ENCODE data around the gene ZNF212. TPM values are rescaled to one million over a fixed set of nuclear protein-coding genes. Genes with fewer than 3 reads are reported as not detected.
A peak's percentile ranks its signal among the peaks of the same experiment; 100 is the strongest.

The ZNF212 gene
- total RNA-seq, 1 experiment from 2014 or later = 18.6 TPM

DNA sequence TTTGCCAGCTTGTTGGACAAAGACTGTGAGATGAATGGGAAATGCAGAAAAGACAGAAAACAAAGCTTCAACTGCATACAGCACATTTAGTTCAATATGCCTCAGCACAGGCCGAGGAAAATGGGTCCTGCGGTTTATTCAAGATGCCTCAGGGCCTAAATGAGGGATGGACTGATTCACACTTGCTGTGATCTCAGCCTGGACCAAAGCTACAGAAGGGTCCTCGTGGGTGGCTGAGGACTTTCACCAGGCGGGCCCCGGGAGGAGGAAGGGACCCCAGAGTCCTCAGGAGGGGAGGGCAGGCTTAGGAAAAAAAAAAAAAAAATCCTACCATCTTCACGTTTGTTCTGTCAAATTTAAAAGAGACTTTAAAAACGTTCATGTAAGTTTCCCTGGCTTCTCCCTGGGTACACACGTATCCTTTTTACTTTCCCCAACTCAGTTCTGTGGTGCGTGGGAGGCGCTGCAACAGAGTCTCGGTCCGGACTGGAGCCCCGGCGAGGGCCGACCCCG lies 21.9 kb downstream of the ZNF212 start:
- Mint-ChIP-seq H3K27me3 (ENCODE audit: insufficient read depth, unreplicated experiment) (no peaks in the 10 kb centered on the region), H3K36me3 (ENCODE audit: insufficient read depth, unreplicated experiment) (peaks cover 30% of the 10 kb centered on the region), H3K27ac (ENCODE audit: unreplicated experiment) (peak overlapping the region; percentile 94), H3K4me1 (ENCODE audit: low read depth, unreplicated experiment) (peaks cover 8% of the 10 kb centered on the region), H3K4me3 (ENCODE audit: unreplicated experiment) (peak overlapping the region; percentile 84), H3K9me3 (ENCODE audit: unreplicated experiment) (no peaks in the 10 kb centered on the region)
- ChIA-PET POLR2A (interaction anchor here (0.5 to 1.4 kb wide), 5 partner anchors 9 to 66 kb away, joined by 3 to 16 read pairs (median 4); partner anchors contain the start of gene ZNF282), CTCF (interaction anchor here (0.9 to 3.1 kb wide), 9 partner anchors 9 to 199 kb away, joined by 3 to 35 read pairs (median 4); partner anchors contain the start of gene ZNF282)
- no peak for DNase-seq
- Histone ChIP-seq H3K9me3 (no peaks in the 10 kb centered on the region), H3K36me3 (ENCODE audit: control insufficient read depth, insufficient read depth, low read length) (peaks cover 3% of the 10 kb centered on the region), H3K27me3 (replicated peaks; ENCODE audit: control insufficient read depth, insufficient read depth, low read length) (no peaks in the 10 kb centered on the region), H3K4me1 (no peaks in the 10 kb centered on the region), H3K4me3 (ENCODE audit: low read depth, low read length) (peak overlapping the region; percentile 65)
- no TSS peak for BruUV-seq (replicated peaks)
- TF ChIP-seq, protein P1, sequence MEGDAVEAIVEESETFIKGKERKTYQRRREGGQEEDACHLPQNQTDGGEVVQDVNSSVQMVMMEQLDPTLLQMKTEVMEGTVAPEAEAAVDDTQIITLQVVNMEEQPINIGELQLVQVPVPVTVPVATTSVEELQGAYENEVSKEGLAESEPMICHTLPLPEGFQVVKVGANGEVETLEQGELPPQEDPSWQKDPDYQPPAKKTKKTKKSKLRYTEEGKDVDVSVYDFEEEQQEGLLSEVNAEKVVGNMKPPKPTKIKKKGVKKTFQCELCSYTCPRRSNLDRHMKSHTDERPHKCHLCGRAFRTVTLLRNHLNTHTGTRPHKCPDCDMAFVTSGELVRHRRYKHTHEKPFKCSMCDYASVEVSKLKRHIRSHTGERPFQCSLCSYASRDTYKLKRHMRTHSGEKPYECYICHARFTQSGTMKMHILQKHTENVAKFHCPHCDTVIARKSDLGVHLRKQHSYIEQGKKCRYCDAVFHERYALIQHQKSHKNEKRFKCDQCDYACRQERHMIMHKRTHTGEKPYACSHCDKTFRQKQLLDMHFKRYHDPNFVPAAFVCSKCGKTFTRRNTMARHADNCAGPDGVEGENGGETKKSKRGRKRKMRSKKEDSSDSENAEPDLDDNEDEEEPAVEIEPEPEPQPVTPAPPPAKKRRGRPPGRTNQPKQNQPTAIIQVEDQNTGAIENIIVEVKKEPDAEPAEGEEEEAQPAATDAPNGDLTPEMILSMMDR (IDR thresholded peaks at IDR 0.05; ENCODE audit: insufficient read depth in 1 of 2, low read depth in 1 of 2, low read length in 1 of 2, severe bottlenecking in 1 of 2, unreplicated experiment in 1 of 2) = no peak
- intact Hi-C loops (cut with micrococcal nuclease; ENCODE audit: unreplicated experiment) = loop anchor here (5.0 kb wide), 1 partner anchor 161 kb away; no protein-coding TSS in a partner anchor

DNA sequence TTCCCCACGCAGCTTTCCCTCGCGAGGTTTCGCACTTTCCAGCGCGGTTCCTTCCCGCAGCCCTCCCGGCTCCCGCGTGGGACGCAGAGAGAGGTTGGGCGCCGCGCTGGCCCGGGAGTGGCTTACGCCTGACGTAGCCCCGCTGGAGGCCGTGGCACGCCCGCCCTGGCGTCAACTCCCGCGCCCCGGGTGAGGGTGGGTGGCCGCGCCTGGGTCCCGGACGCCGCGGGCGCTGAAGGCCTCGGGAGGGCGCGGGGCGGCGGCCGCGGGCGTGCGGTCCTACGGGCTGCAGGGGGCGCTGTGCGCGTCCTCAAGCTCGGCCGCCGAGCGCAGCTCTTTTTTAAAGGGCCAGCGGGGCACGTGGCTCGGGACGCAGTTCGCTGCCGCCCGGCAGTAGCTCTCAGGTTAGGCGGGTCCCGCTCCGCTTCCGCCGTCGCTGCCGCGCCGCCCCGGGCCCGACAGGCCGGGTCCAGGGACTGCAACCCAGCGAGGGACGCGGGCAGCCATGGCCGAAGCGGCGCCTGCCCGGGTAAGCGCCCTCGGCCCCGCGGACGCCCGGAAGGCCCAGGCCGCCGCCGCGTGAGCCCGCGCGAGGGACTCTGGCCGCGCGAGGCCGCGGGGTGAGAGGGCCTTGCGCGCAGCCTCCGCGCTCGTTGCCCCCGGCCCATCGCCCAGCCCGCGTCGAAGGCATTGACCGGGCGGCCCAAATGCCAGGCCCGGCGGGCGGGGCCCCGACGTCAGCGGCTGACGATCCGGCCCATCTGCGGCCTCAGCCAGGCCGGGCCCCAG lies 22.6 kb downstream of the ZNF212 start, which contains the start of gene ZNF783:
TSS of gene ZNF783 (plus strand) at position 368 of the 789 bp plus-strand sequence. CDS start at position 506, 138 bp downstream.
- BruUV-seq (replicated peaks) = no TSS peak
- H3K27ac Mint-ChIP-seq (ENCODE audit: unreplicated experiment) = peak within 1 kb of the TSS; percentile 94
- DNase-seq = peak; percentile 87 to 91
- no peaks in the 10 kb centered on the region for H3K9me3 ChIP-seq
- intact Hi-C loops (cut with micrococcal nuclease; ENCODE audit: unreplicated experiment) = loop anchor here (1.0 to 5.0 kb wide), 5 partner anchors 23 to 233 kb away; partner anchors contain the start of genes PDIA4 and ZNF212
- no peaks in the 10 kb centered on the region for H3K4me1 ChIP-seq
- TF ChIP-seq, protein P1 (IDR thresholded peaks at IDR 0.05; ENCODE audit: insufficient read depth in 1 of 2, low read depth in 1 of 2, low read length in 1 of 2, severe bottlenecking in 1 of 2, unreplicated experiment in 1 of 2) = peak; percentile 58 to 90
- H3K4me3 ChIP-seq (ENCODE audit: low read depth, low read length) = peak within 1 kb of the TSS; percentile 65
- peaks cover 34% of the 10 kb centered on the region for H3K36me3 Mint-ChIP-seq (ENCODE audit: insufficient read depth, unreplicated experiment)
- ChIA-PET POLR2A (interaction anchor here (0.5 to 1.4 kb wide), 5 partner anchors 9 to 67 kb away, joined by 3 to 16 read pairs (median 4); partner anchors contain the start of gene ZNF282), CTCF (interaction anchor here (0.5 to 3.1 kb wide), 10 partner anchors 9 to 400 kb away, joined by 3 to 35 read pairs (median 4); partner anchors contain the start of gene ZNF282)
- no peaks in the 10 kb centered on the region for H3K27me3 ChIP-seq (replicated peaks; ENCODE audit: control insufficient read depth, insufficient read depth, low read length)
- H3K4me1 Mint-ChIP-seq (ENCODE audit: low read depth, unreplicated experiment) = peaks cover 8% of the 10 kb centered on the region
- no peaks in the 10 kb centered on the region for H3K9me3 Mint-ChIP-seq (ENCODE audit: unreplicated experiment)
- H3K4me3 Mint-ChIP-seq (ENCODE audit: unreplicated experiment) = peak within 1 kb of the TSS; percentile 84
- no peaks in the 10 kb centered on the region for H3K27me3 Mint-ChIP-seq (ENCODE audit: insufficient read depth, unreplicated experiment)
- H3K36me3 ChIP-seq (ENCODE audit: control insufficient read depth, insufficient read depth, low read length) = peaks cover 3% of the 10 kb centered on the region

DNA sequence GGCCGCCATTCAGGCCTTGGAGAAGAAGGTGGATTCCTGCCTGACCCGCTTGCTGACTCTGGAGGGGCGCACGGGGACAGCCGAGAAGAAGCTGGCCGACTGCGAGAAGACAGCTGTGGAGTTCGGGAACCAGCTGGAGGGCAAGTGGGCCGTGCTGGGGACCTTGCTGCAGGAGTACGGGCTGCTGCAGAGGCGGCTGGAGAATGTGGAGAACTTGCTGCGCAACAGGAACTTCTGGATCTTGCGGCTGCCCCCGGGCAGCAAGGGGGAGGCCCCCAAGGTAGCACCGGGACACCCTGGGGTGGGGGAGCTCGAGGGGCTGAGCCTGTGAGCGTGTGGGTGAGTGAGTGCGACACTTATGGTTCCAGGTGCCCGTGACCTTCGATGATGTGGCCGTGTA lies 27.0 kb downstream of the ZNF212 start:
- DNase-seq = no peak
- TF ChIP-seq, protein P1 (IDR thresholded peaks at IDR 0.05; ENCODE audit: insufficient read depth in 1 of 2, low read depth in 1 of 2, low read length in 1 of 2, severe bottlenecking in 1 of 2, unreplicated experiment in 1 of 2) = no peak
- H3K9me3 ChIP-seq = no peaks in the 10 kb centered on the region
- no peak overlapping the region for H3K4me3 Mint-ChIP-seq (ENCODE audit: unreplicated experiment)
- H3K36me3 ChIP-seq (ENCODE audit: control insufficient read depth, insufficient read depth, low read length) = peaks cover 3% of the 10 kb centered on the region
- no peak overlapping the region for H3K27ac Mint-ChIP-seq (ENCODE audit: unreplicated experiment)
- H3K4me1 Mint-ChIP-seq (ENCODE audit: low read depth, unreplicated experiment) = peaks cover 8% of the 10 kb centered on the region
- H3K4me1 ChIP-seq = no peaks in the 10 kb centered on the region
- no TSS peak for BruUV-seq (replicated peaks)
- no peak overlapping the region for H3K4me3 ChIP-seq (ENCODE audit: low read depth, low read length)
- H3K9me3 Mint-ChIP-seq (ENCODE audit: unreplicated experiment) = no peaks in the 10 kb centered on the region
- peaks cover 49% of the 10 kb centered on the region for H3K36me3 Mint-ChIP-seq (ENCODE audit: insufficient read depth, unreplicated experiment)
- ChIA-PET POLR2A (no interaction called here), CTCF (no interaction called here)
- no peaks in the 10 kb centered on the region for H3K27me3 ChIP-seq (replicated peaks; ENCODE audit: control insufficient read depth, insufficient read depth, low read length)
- no peaks in the 10 kb centered on the region for H3K27me3 Mint-ChIP-seq (ENCODE audit: insufficient read depth, unreplicated experiment)
- intact Hi-C loops (cut with micrococcal nuclease; ENCODE audit: unreplicated experiment) = no loop called here
